BLaER1 treated with 17β-estradiol and CSF1 and Interleukin-3, amounts not matched to agents 10 nM and 100 nM (cell line): ENCODE results near the gene BRD9.

ENCODE experiments used
- H3K27ac ChIP-seq, 11 experiments: shearing (Covaris generic); formaldehyde crosslinking; 2 replicates each; pipeline ENCODE4 v1.8.1; 2022
- H3K27me3 ChIP-seq, 11 experiments: shearing (Covaris generic); formaldehyde crosslinking; 2 replicates each; pipeline ENCODE4 v1.8.1; 2022
- H3K36me3 ChIP-seq, 11 experiments: shearing (Covaris generic); formaldehyde crosslinking; 2 replicates each; pipeline ENCODE4 v1.8.1; 2022
- H3K4me1 ChIP-seq, 10 experiments: shearing (Covaris generic); formaldehyde crosslinking; 2 replicates each; pipeline ENCODE4 v1.8.1; 2022
- H3K4me2 ChIP-seq, 11 experiments: shearing (Covaris generic); formaldehyde crosslinking; 2 replicates each; pipeline ENCODE4 v1.8.1; 2022
- H3K4me3 ChIP-seq, 10 experiments: shearing (Covaris generic); formaldehyde crosslinking; 2 replicates each; pipeline ENCODE4 v1.8.1; 2022
- H3K9ac ChIP-seq, 11 experiments: shearing (Covaris generic); formaldehyde crosslinking; 2 replicates each; pipeline ENCODE4 v1.8.1; 2022
- H3K9me3 ChIP-seq, 11 experiments: shearing (Covaris generic); formaldehyde crosslinking; replicated peaks in 1 of 11; 2 replicates each; pipeline ENCODE4 v1.8.1; 2022
- H4K20me1 ChIP-seq, 11 experiments: shearing (Covaris generic); formaldehyde crosslinking; 2 replicates each; pipeline ENCODE4 v1.8.1; 2022
- Cebpa-rat ChIP-seq, 11 experiments: shearing (Covaris generic); IDR thresholded peaks; 2 replicates each; pipeline ENCODE4 v1.8.1; 2022

Gene BRD9

DNA sequence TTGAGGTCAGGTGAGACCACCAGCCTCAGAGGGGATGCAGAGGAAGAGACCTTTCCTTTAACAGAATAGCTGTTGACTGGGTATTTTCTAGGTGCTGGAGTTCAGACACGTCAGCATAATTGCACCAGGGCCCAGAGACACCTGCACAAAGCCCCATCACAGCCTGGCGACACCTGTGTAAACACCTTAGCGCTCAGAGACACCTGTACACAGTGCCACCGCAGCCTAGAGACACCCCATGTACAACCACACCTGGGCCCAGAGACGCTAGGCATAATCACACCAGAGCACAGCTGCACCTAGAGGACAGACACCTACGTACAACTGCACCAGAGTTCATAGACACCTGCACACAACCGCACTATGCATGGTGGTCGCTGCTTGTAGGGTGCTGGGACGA, 1.1 kb upstream of the BRD9 start:
- peak overlapping the region; percentile 92 to 99 (median 96); a peak in 21 of 22 replicates for H3K9ac ChIP-seq
- H3K36me3 ChIP-seq, result peaks cover 28 to 63% (median 56%) of the 10 kb centered on the region in 11 experiments
- no peaks in the 10 kb centered on the region for H3K9me3 ChIP-seq
- peak overlapping the region in 8 of 11 experiments; percentile 95 to 98 (median 96); a peak in 12 of 22 replicates for H3K27ac ChIP-seq
- peak overlapping the region; percentile 76 to 95 (median 92); a peak in 18 of 20 replicates for H3K4me3 ChIP-seq
- H3K27me3 ChIP-seq, result no peaks in the 10 kb centered on the region
- peaks cover 0 to 34% (median 27%) of the 10 kb centered on the region in 11 experiments; a peak in 15 of 22 replicates for H4K20me1 ChIP-seq
- TF ChIP-seq Cebpa-rat (IDR thresholded peaks at IDR 0.05), result no peak
- peak overlapping the region; percentile 79 to 99 (median 96) for H3K4me2 ChIP-seq
- H3K4me1 ChIP-seq, result peaks cover 20 to 34% (median 28%) of the 10 kb centered on the region in 10 experiments

- Histone ChIP-seq H3K4me3 (peak overlapping the region; percentile 76 to 95 (median 92)), H4K20me1 (peaks cover 0 to 40% (median 33%) of the 10 kb centered on the region in 11 experiments; a peak in 16 of 22 replicates), H3K36me3 (peaks cover 34 to 69% (median 61%) of the 10 kb centered on the region in 11 experiments), H3K9me3 (no peaks in the 10 kb centered on the region), H3K27me3 (no peaks in the 10 kb centered on the region), H3K27ac (peak overlapping the region in 9 of 11 experiments; percentile 92 to 98 (median 96); a peak in 18 of 22 replicates), H3K4me1 (peaks cover 20 to 34% (median 28%) of the 10 kb centered on the region in 10 experiments), H3K9ac (peak overlapping the region; percentile 92 to 99 (median 96)), H3K4me2 (peak overlapping the region; percentile 79 to 99 (median 96))
- no peak for TF ChIP-seq Cebpa-rat (IDR thresholded peaks at IDR 0.05)
Observed at GRCh38 chr5:893137-893506, 521 bp upstream of the BRD9 start.

- H3K4me1 ChIP-seq, result peaks cover 20 to 34% (median 28%) of the 10 kb centered on the region in 10 experiments
- peaks cover 46 to 78% (median 72%) of the 10 kb centered on the region in 11 experiments for H3K36me3 ChIP-seq
Observed at GRCh38 chr5:891837-892393, 686 bp downstream of the BRD9 start.

DNA sequence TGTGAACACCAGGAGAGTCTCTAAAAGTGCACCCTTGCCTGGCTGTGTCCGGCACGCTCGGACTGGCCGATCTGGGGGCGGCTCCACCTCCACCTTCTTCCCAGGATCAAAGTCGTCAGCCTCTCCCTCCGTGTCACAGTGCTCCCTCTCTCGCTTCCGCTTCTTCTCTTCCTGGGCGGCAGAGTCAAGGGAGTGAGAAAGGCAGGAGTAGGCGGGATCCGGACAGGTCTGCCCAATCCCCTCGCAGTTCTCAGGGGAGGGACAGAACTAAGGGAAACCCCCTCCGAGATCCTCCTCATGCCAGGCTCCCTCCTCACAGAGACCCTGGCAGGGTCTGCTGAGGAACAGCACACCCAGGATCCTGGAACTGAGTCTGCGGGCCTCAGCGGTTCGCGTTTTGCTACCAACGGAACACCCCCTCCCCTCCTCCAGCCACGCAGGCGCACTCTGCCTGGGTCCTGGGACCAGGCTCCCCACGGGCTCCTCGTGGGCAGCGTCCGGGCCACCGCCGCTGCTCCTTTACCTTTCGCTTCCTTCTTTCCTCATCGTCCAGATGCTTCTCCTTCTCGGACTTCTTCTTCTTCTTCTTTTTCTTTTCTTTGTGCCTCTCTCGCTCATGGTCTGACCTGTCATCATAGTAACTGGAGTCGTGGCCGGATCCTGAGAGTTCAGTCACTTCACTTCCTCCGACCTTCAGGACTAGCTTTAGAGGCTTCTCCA, 1.3 kb downstream of the BRD9 start:
- no peak for TF ChIP-seq Cebpa-rat (IDR thresholded peaks at IDR 0.05)
- Histone ChIP-seq H3K27me3 (no peaks in the 10 kb centered on the region), H4K20me1 (peaks cover 0 to 59% (median 52%) of the 10 kb centered on the region in 11 experiments; a peak in 18 of 22 replicates), H3K27ac (peak overlapping the region; percentile 92 to 98 (median 96); a peak in 21 of 22 replicates), H3K9me3 (no peaks in the 10 kb centered on the region), H3K9ac (peak overlapping the region; percentile 92 to 99 (median 96)), H3K4me1 (peaks cover 20 to 34% (median 28%) of the 10 kb centered on the region in 10 experiments), H3K36me3 (peaks cover 52 to 78% (median 72%) of the 10 kb centered on the region in 11 experiments), H3K4me3 (peak overlapping the region; percentile 76 to 95 (median 92)), H3K4me2 (peak overlapping the region; percentile 79 to 99 (median 96))

More at GRCh38 chr5:891837-892393, 686 bp downstream of the BRD9 start:
- H3K4me2 ChIP-seq, result peak overlapping the region; percentile 79 to 99 (median 96)
- no peak for TF ChIP-seq Cebpa-rat (IDR thresholded peaks at IDR 0.05)
- H3K27ac ChIP-seq, result peak overlapping the region; percentile 92 to 98 (median 96)
- peaks cover 0 to 52% (median 45%) of the 10 kb centered on the region in 11 experiments; a peak in 18 of 22 replicates for H4K20me1 ChIP-seq
- no peaks in the 10 kb centered on the region for H3K27me3 ChIP-seq
- H3K9ac ChIP-seq, result peak overlapping the region; percentile 92 to 99 (median 96)
- no peaks in the 10 kb centered on the region for H3K9me3 ChIP-seq
- peak overlapping the region; percentile 76 to 95 (median 92) for H3K4me3 ChIP-seq

GRCh38 chr5:889075-889710, 3.4 kb downstream of the BRD9 start:
- no peak for TF ChIP-seq Cebpa-rat (IDR thresholded peaks at IDR 0.05)
- no peak overlapping the region for H3K27ac ChIP-seq
- peak overlapping the region in 3 of 11 experiments; percentile 4 to 99 (median 34); a peak in 3 of 22 replicates for H3K9ac ChIP-seq
- H4K20me1 ChIP-seq, result peaks cover 7 to 79% (median 73%) of the 10 kb centered on the region in 11 experiments; a peak in 21 of 22 replicates
- no peak overlapping the region for H3K4me2 ChIP-seq
- H3K27me3 ChIP-seq, result no peaks in the 10 kb centered on the region
- H3K9me3 ChIP-seq, result peaks cover 0 to 14% (median 5%) of the 10 kb centered on the region in 11 experiments; a peak in 10 of 22 replicates
- peaks cover 73 to 78% (median 75%) of the 10 kb centered on the region in 11 experiments for H3K36me3 ChIP-seq
- H3K4me1 ChIP-seq, result peaks cover 20 to 34% (median 27%) of the 10 kb centered on the region in 10 experiments
- H3K4me3 ChIP-seq, result no peak overlapping the region

GRCh38 chr5:888638-889035, 4.0 kb downstream of the BRD9 start:
- H3K36me3 ChIP-seq, result peaks cover 78 to 82% (median 80%) of the 10 kb centered on the region in 11 experiments
- no peak overlapping the region for H3K4me3 ChIP-seq
- peak overlapping the region in 2 of 11 experiments; percentile 7 to 12; a peak in 1 of 22 replicates for H3K9ac ChIP-seq
- peaks cover 0 to 20% (median 10%) of the 10 kb centered on the region in 11 experiments; a peak in 13 of 22 replicates for H3K9me3 ChIP-seq
- peaks cover 12 to 85% (median 78%) of the 10 kb centered on the region in 11 experiments; a peak in 21 of 22 replicates for H4K20me1 ChIP-seq
- no peaks in the 10 kb centered on the region for H3K27me3 ChIP-seq
- H3K4me1 ChIP-seq, result peaks cover 17 to 28% (median 22%) of the 10 kb centered on the region in 10 experiments
- TF ChIP-seq Cebpa-rat (IDR thresholded peaks at IDR 0.05), result no peak
- H3K27ac ChIP-seq, result no peak overlapping the region
- H3K4me2 ChIP-seq, result no peak overlapping the region

DNA sequence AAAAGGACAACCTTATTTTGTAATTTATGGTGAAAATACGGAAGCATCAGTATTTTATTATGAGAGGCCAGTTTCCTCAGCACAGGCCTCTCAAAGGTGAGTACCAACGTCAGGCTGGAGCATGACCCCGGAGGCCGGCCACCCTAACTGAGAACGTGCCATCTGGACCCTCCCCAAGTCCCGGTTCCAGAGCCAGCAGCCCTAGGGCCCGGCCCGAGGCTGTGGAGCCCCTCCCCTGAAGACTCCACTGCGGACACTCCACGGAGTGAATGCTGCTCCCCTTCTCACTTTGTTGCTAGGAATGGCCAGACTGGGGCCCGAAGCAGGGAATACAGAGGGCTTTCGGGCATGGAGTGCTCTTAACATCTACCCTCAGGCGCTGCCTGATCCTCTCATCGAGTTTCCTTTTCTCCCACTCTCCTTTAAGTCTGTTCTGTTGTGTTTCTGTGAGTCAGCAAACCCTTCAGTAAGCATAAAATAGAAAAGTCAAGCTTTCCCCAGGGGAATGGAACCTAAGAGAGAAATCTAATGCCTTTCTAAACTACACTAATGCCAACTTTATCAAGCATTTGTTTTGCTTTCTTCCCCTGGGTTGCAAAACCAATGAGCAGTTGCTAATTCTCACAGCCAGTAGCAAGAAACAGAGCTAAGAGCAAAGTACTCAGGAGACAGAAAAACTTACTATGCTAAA, 4.5 kb downstream of the BRD9 start:
- peak overlapping the region in 2 of 11 experiments; percentile 20 to 26; a peak in 3 of 22 replicates for H3K9ac ChIP-seq
- peaks cover 18 to 90% (median 84%) of the 10 kb centered on the region in 11 experiments; a peak in 21 of 22 replicates for H4K20me1 ChIP-seq
- no peak overlapping the region for H3K4me2 ChIP-seq
- H3K27ac ChIP-seq, result no peak overlapping the region
- peaks cover 84 to 87% (median 86%) of the 10 kb centered on the region in 11 experiments for H3K36me3 ChIP-seq
- no peak overlapping the region for H3K4me3 ChIP-seq
- TF ChIP-seq Cebpa-rat (IDR thresholded peaks at IDR 0.05), result no peak
- H3K4me1 ChIP-seq, result peaks cover 12 to 23% (median 16%) of the 10 kb centered on the region in 10 experiments
- no peaks in the 10 kb centered on the region for H3K27me3 ChIP-seq
- H3K9me3 ChIP-seq, result peaks cover 0 to 25% (median 16%) of the 10 kb centered on the region in 11 experiments; a peak in 13 of 22 replicates
